Ascending aorta (tissue), 2 donors: ENCODE results near the gene PPM1L. TPM values are rescaled to one million over a fixed set of nuclear protein-coding genes. Genes with fewer than 3 reads are reported as not detected.

ENCODE experiments used
- DNase-seq, 2 donors: peaks; one replicate each; pipeline ENCODE4 v3.0.0-alpha.2; 2019; ENCODE audit warnings: low spot score in 2 of 2
- H3K27ac ChIP-seq, 2 donors: fragments of 200-600 bp; sonication (generic); one replicate each; pipeline ENCODE4 v1.5.1; 2016 to 2017; ENCODE audit warnings: mild to moderate bottlenecking in 1 of 2
- H3K27me3 ChIP-seq: fragments of 200-600 bp; sonication (generic); one replicate; pipeline ENCODE4 v1.5.1; 2017
- H3K36me3 ChIP-seq, 2 donors: fragments of 200-600 bp; sonication (generic); one replicate each; pipeline ENCODE4 v1.5.1; 2016
- H3K4me1 ChIP-seq, 2 donors: fragments of 200-600 bp; sonication (generic); one replicate each; pipeline ENCODE4 v1.5.1; 2016 to 2017; ENCODE audit warnings: mild to moderate bottlenecking in 1 of 2
- H3K4me3 ChIP-seq, 2 donors: fragments of 200-600 bp; sonication (generic); one replicate each; pipeline ENCODE4 v1.5.1; 2016 to 2017; ENCODE audit warnings: mild to moderate bottlenecking in 1 of 2
- H3K9me3 ChIP-seq, 2 donors: fragments of 200-600 bp; sonication (generic); one replicate each; pipeline ENCODE4 v1.5.1; 2016
- intact Hi-C: fragments of 100-400 bp; cut with DNase I; formaldehyde crosslinking; loops from one replicate; pipeline ENCODE4 v1.15.1; 2023
- total RNA-seq: library from RNA; depleted of rRNA; stranded (reverse); fragments of >200 nt; gene quantifications from one replicate; pipeline ENCODE4 v1.1.0, GENCODE V29; 2016
- TF ChIP-seq, protein P1 (sequence below), 3 experiments: fragments of 200-600 bp in 2 of 3; fragments of 450-650 bp in 1 of 3; sonication (generic) in 2 of 3; IDR thresholded peaks; one replicate each; pipeline ENCODE4 v1.5.1; 2016 to 2019; ENCODE audit warnings: antibody characterized with exemption in 3 of 3, mild to moderate bottlenecking in 1 of 3, moderate library complexity in 1 of 3

The PPM1L gene
- total RNA-seq, 1 donor from 2014 or later, result 20.3 TPM

DNA sequence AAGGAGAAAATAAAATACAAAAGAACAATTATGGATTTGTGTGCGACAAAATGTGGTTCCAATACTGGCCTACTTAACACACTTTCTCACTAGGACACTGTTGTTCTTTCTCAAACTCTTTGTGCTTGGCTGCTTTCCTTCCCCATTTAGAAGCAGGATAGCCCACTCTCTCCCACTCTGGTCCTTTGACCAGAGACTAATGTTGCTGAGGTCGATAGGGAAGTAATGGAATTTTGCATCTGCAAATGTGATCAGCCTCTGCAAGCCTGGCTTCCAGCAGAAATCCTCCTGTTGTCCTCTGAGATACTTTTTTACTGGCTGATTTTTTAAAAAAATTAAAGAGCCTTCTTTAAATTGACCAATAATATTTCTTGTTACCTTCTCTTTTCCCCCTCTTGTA lies 71.0 kb downstream of the PPM1L start:
- Histone ChIP-seq H3K4me1 (no peaks in the 10 kb centered on the region), H3K36me3 (no peaks in the 10 kb centered on the region), H3K27me3 (no peaks in the 10 kb centered on the region), H3K27ac (no peak overlapping the region), H3K9me3 (no peaks in the 10 kb centered on the region), H3K4me3 (no peak overlapping the region)
- intact Hi-C loops, result no loop called here
- TF ChIP-seq, protein P1, sequence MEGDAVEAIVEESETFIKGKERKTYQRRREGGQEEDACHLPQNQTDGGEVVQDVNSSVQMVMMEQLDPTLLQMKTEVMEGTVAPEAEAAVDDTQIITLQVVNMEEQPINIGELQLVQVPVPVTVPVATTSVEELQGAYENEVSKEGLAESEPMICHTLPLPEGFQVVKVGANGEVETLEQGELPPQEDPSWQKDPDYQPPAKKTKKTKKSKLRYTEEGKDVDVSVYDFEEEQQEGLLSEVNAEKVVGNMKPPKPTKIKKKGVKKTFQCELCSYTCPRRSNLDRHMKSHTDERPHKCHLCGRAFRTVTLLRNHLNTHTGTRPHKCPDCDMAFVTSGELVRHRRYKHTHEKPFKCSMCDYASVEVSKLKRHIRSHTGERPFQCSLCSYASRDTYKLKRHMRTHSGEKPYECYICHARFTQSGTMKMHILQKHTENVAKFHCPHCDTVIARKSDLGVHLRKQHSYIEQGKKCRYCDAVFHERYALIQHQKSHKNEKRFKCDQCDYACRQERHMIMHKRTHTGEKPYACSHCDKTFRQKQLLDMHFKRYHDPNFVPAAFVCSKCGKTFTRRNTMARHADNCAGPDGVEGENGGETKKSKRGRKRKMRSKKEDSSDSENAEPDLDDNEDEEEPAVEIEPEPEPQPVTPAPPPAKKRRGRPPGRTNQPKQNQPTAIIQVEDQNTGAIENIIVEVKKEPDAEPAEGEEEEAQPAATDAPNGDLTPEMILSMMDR (IDR thresholded peaks at IDR 0.05), result no peak
- no peak for DNase-seq

DNA sequence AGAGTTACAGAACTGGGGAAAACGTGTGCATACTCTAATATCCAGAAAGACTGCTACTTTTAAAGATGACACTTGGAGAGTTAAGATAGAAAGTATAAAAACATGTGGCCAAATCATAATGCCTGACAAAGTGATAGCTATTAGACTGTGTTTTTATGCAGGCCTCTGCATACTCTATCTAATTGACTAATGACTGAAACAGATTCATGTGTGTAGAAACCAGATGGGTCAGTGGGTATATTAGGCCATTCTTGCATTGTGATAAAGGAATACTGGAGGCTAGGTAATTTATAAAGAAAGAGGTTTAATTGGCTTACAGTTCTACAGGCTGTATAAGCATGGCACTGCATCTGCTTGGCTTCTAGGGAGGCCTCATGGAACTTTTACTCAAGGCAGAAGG lies 71.5 kb downstream of the PPM1L start:
- TF ChIP-seq, protein P1 (IDR thresholded peaks at IDR 0.05), result no peak
- no peaks in the 10 kb centered on the region for H3K36me3 ChIP-seq
- intact Hi-C loops, result no loop called here
- H3K9me3 ChIP-seq, result no peaks in the 10 kb centered on the region
- DNase-seq, result no peak
- no peak overlapping the region for H3K27ac ChIP-seq
- H3K4me3 ChIP-seq, result no peak overlapping the region
- no peaks in the 10 kb centered on the region for H3K27me3 ChIP-seq
- no peaks in the 10 kb centered on the region for H3K4me1 ChIP-seq

DNA sequence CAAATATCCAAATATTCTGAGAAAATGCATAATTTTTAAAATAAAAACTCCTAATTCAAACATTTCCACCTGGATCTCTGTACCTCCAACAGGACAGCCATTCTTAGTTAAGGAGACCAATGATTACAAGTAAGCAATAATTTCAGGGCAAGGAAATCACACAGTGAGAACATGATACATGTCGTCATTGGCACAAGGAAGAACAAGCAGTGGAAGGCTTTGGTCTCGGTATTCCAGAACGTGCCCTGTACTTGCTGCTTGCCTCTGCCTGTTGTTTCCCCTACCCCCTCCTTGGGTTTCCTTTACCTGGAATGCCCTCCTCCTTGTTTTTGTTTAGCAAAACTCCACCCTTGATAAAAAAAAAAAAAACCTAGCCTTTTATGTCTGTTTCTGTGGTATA lies 72.8 kb downstream of the PPM1L start:
- H3K36me3 ChIP-seq, result no peaks in the 10 kb centered on the region
- no peak for DNase-seq
- no peak overlapping the region for H3K4me3 ChIP-seq
- H3K4me1 ChIP-seq, result no peaks in the 10 kb centered on the region
- no peaks in the 10 kb centered on the region for H3K27me3 ChIP-seq
- H3K9me3 ChIP-seq, result no peaks in the 10 kb centered on the region
- intact Hi-C loops, result no loop called here
- TF ChIP-seq, protein P1 (IDR thresholded peaks at IDR 0.05), result no peak
- no peak overlapping the region for H3K27ac ChIP-seq

GRCh38 chr3:160829486-160830009 lies 73.5 kb downstream of the PPM1L start:
- no peaks in the 10 kb centered on the region for H3K36me3 ChIP-seq
- H3K27ac ChIP-seq, result no peak overlapping the region
- H3K4me3 ChIP-seq, result no peak overlapping the region
- intact Hi-C loops, result no loop called here
- no peak for DNase-seq
- TF ChIP-seq, protein P1 (IDR thresholded peaks at IDR 0.05), result no peak
- H3K9me3 ChIP-seq, result no peaks in the 10 kb centered on the region
- H3K4me1 ChIP-seq, result no peaks in the 10 kb centered on the region
- H3K27me3 ChIP-seq, result no peaks in the 10 kb centered on the region

DNA sequence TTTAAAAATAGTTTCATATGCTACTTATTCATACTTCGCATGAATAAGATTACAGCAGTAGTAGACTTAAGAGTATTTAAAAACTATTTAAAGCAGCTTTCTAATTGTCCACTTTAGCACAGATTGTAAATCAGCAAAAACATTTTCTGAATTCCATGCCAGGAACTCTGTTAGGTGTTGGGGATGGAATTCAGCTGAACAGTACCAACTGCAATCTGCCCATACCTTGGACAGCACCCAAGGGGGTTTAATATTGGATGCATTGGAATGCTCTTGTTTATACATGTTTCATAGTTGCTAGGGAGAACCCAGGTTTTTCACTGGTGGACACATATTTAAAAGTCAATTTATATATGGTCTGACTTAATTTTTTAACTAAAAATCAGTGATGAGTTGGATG lies 74.8 kb downstream of the PPM1L start:
- H3K4me3 ChIP-seq, result no peak overlapping the region
- intact Hi-C loops, result no loop called here
- H3K27me3 ChIP-seq, result no peaks in the 10 kb centered on the region
- no peaks in the 10 kb centered on the region for H3K4me1 ChIP-seq
- TF ChIP-seq, protein P1 (IDR thresholded peaks at IDR 0.05), result no peak
- DNase-seq, result no peak
- H3K27ac ChIP-seq, result no peak overlapping the region
- H3K9me3 ChIP-seq, result no peaks in the 10 kb centered on the region
- H3K36me3 ChIP-seq, result no peaks in the 10 kb centered on the region

- TF ChIP-seq, protein P1 (IDR thresholded peaks at IDR 0.05), result no peak
- Histone ChIP-seq H3K36me3 (no peaks in the 10 kb centered on the region), H3K4me3 (no peak overlapping the region)
Measured at GRCh38 chr3:160831401-160831800, 75.4 kb downstream of the PPM1L start.

More at GRCh38 chr3:160831401-160831800, 75.4 kb downstream of the PPM1L start:
- intact Hi-C loops, result no loop called here
- Histone ChIP-seq H3K27ac (no peak overlapping the region), H3K4me1 (no peaks in the 10 kb centered on the region), H3K27me3 (no peaks in the 10 kb centered on the region), H3K9me3 (no peaks in the 10 kb centered on the region)
- DNase-seq, result no peak
